MM.1S (cell line): Measurements from ENCODE around the gene IL1RAPL2.

ENCODE experiments used
- CTCF ChIP-seq: fragments of 300-600 bp; sonication (generic); IDR thresholded peaks from 2 replicates; pipeline ENCODE4 v1.5.1; 2016; ENCODE audit warnings: antibody characterized with exemption, low read length, mixed read lengths
- EZH2phosphoT487 ChIP-seq: fragments of 300-600 bp; sonication (generic); IDR thresholded peaks from 2 replicates; pipeline ENCODE4 v1.6.1; 2018; ENCODE audit warnings: antibody characterized with exemption, low read length

DNA sequence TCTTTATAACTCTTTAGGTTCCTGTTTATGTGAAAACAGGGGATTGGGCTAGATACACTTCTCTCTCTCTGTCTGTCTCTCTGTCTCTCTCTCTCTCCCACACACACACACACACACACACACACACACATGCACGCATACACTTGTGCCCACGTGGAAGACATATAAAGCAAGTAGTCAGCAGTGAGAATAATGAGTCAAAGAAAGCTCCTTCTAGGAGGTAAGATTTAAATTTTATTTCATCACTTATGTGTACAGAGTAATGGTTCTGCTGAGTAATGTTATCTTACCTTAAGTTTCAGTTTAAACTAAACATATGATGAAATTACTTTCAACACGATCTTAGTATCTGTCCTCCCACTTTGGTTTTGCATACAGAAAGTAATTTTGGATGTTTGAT lies 897.5 kb downstream of the IL1RAPL2 start:
- TF ChIP-seq CTCF (no peak), EZH2phosphoT487 (no peak)
